ENCODE measurements around the gene NECTIN4.

Gene NECTIN4

GRCh38 chr1:161111117-161111516 lies 21.8 kb upstream of the NECTIN4 start:
- DNase-seq = no peak

GRCh38 chr1:161106431-161106830 lies 17.1 kb upstream of the NECTIN4 start:
- DNase-seq = no peak

DNA sequence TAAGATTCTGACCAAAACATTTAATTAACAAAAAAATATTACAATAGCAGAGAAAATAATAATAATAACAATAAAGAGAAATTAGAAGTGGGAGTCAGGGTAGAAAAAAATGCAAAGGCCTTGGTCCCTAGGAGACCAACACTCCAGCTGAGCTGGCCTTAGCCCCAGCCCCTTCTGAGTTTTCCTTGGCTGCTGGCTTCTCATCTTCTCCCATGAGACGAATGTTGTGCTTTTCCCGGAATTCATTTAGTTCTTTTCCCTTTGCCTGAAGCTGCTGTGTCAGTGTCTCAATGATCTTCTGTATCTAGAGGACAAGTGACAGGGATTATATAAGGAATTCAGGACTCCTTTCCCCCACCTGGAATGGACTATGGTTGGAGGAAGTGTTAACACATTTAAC lies 11.2 kb upstream of the NECTIN4 start:
- DNase-seq = no peak

DNA sequence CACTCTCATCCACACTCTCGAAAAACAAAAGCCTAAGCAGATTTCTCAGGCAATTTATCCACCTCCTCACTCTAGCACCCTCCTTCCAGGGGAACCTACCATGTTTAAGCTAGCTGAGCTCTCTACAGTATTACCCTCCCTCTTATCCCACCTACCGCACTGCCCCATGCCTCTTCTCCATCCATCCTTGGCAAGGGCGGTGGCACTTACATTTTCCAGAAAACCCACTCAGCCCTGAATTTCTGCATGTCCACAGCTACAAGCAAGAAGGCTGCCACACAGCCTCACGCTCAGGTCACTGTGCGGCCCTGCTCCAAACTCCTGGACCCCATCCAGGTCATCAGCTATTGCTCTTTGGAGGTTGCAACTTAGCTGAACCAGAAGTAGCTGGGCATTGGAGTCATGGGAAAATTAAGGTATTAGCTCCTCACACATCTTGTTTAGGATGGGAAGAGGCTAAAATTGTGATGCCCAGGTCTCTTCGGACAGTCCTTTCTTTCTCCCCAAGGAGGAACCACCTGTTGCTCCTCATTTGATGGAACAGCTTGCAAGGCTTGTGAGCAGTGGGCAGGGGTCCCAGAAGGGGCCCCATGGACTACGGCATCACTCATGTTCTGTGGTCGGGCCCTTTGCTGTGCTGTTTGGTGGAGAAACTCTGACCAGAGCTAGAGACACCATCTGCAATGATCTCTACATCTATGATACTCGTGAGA lies 9.9 kb upstream of the NECTIN4 start:
- DNase-seq = no peak

- DNase-seq = peak; percentile 92
Measured at GRCh38 chr1:161098210-161099068, 9.1 kb upstream of the NECTIN4 start, which contains the start of gene KLHDC9. TSS of gene KLHDC9 (plus strand) at chr1:161098361. CDS start at chr1:161098536, 175 bp downstream.

DNA sequence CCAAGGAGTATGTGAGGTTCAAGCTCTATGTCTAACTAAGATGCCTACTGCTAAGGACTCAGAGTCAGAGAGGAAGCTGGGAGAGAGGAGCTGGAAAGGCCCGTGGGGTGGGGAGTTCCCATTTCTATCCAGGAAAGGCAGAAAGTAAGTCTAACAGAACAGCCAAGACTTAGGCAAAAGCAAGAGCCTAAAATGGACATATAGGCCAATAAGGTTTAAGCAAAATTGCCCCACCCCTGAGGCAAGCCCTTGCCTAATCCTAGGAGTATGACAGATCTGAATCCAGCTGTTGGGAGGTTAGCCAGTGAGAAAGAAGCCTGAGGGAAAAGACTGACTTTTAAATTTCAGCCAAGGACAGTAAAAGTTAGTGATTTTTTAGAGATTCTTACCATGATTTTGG lies 7.2 kb upstream of the NECTIN4 start:
- DNase-seq = no peak

DNA sequence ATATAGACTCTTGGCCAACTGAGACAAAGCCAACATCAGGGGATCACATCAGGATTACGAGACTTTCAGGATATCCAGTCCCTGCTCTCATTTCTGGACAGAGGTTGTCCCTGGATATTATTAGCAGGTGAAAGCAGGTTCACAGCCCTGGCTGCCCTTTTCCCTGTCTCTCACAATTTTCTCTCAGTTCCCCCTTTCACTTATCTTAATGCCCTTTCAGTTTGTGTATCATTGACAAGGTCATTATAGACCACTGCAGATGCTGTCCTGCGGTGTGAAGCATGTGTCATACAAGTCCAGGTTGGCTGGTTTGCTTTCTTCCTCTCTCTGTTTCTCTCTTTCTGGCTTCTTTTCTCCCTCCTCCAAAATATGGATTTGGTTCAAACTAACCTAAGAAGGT lies 6.7 kb upstream of the NECTIN4 start:
- DNase-seq = no peak

GRCh38 chr1:161095230-161095629 lies 5.9 kb upstream of the NECTIN4 start:
- no peak for DNase-seq

GRCh38 chr1:161094481-161094880 lies 5.1 kb upstream of the NECTIN4 start:
- no peak for DNase-seq

GRCh38 chr1:161092621-161093028 lies 3.3 kb upstream of the NECTIN4 start:
- DNase-seq = no peak

GRCh38 chr1:161091796-161092507 lies 2.6 kb upstream of the NECTIN4 start:
- DNase-seq = no peak

DNA sequence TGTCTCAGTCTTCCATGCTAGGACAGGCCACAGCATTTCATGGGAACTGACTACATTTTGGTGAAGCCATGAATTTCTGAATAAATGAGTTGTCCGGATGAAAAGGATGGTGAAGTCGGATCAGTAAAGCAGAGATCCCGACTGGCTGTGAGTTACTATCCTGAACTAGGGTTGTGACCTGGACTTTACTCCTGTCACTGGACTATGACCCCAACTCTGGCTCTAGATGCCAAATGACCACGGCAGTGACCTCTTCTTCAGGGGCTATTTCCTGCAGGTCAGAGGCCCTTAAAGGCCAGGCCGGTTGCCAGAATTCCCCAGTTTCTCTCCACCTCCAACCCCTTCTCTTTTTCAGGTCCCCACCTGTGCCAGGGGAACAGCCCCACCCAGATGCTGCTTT lies 1.7 kb upstream of the NECTIN4 start:
- no peak for DNase-seq

GRCh38 chr1:161090617-161091016 lies 1.3 kb upstream of the NECTIN4 start:
- no peak for DNase-seq

DNA sequence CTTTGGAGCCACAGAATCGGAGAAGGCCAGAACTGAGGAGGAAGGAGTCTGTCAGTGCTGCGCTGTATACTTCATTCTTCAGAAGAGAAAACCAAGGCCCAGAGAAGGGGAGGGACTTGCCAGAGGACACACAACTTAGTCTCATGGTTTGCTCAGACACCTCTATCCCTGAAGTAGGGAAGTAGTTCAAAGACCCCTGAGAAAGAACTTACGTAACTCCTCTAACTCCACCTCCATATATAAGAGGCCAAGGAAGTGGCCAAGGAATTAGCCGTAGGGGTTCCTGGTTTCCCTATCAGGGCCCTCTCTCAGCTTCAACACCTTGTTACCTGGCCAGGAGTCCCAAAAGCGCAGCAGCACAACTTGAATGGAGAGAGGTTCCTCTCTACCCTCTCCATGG lies 580 bp upstream of the NECTIN4 start:
- DNase-seq = no peak

DNA sequence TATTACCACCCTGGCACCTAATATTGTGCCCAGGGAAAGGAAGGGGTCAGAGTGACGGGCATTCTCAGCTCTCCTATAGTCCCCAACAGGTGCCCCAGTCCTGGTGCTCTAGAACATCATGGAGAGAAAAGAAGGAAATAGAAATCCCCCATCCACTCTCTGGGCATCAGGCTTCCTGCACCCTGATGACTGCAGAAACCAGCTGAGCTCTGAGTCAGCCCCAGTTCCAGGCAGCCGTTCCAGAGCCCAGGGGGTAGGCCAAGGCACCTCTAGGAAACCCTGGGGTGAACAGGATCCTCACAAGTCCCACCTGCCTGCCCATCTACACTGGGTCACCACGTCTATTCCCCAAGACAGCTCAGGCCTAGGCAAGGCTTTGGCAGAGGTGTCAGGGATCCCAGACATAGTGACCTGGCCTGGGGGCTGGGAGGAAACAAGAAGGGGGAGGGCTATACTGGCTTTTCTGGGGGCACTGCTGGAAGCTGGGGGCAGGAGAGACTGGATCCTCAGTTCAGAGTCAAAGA lies 709 bp downstream of the NECTIN4 start:
- no peak for DNase-seq

- DNase-seq = no peak
Measured at GRCh38 chr1:161086457-161086856, 2.9 kb downstream of the NECTIN4 start.

DNA sequence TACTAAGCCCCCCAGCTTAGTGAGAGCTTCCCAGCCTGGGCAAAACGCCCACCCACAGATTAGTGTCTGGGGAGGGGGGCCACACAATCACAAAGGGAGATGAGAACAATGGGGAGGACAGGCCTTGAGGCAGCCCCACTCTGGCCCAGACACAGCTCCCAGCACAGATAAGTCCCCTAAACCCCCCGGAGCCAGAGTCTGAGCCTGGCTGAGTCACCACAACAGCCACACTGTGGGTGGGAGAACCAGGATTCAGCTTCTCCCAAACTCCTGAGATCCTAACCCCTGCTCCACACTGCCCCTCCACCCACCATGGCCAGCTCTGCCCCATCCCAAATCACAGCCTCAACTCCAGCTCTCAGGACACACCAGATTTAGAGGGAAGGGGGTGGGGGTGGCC lies 4.2 kb downstream of the NECTIN4 start:
- DNase-seq = no peak

GRCh38 chr1:161084597-161084988 lies 4.8 kb downstream of the NECTIN4 start:
- DNase-seq = no peak

- DNase-seq = no peak
Measured at GRCh38 chr1:161083748-161084596, 5.4 kb downstream of the NECTIN4 start.

GRCh38 chr1:161082996-161083747 lies 6.2 kb downstream of the NECTIN4 start:
- DNase-seq = peak; percentile 52

DNA sequence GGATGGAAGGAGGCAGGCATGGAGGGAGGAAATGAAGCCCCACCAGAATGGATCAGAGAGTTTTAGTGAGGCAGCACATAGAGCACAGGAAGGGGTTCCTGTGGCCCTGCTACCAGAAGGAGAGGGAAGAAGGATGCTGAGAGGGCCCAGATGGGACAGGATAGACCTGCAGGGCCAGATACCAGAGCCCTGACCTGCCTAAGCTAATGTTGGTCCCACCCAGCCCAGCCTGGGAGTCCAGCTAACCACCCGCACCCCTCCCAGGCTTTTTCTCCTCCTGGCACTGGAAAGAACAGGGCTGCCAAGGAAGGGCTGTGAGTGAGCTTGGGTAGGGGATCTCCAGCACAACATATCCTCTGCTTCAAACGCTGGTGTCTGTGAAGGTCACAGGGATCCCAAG lies 6.9 kb downstream of the NECTIN4 start:
- DNase-seq = no peak

- DNase-seq = no peak
Measured at GRCh38 chr1:161081519-161081918, 7.8 kb downstream of the NECTIN4 start.

Data from NCI-H510A (cell line).